KOPT-K1 (cell line): ENCODE results near the gene SYT3.

Experiments
- H3K27ac ChIP-seq: fragments of 200-600 bp; sonication (generic); 2 replicates; pipeline ENCODE4 v1.5.1; 2016; ENCODE audit warnings: antibody characterized with exemption, mild to moderate bottlenecking, low read depth, low read length; ENCODE audit not compliant: poor library complexity, severe bottlenecking
- H3K36me3 ChIP-seq: fragments of 200-600 bp; sonication (generic); 2 replicates; pipeline ENCODE4 v1.5.1; 2017; ENCODE audit warnings: antibody characterized with exemption, mild to moderate bottlenecking, low read length, moderate library complexity; ENCODE audit not compliant: insufficient read depth
- H3K9me3 ChIP-seq: fragments of 200-600 bp; sonication (generic); 2 replicates; pipeline ENCODE4 v1.5.1; 2017; ENCODE audit warnings: antibody characterized with exemption, low read length, mild to moderate bottlenecking; ENCODE audit not compliant: insufficient read depth, poor library complexity, severe bottlenecking

Gene SYT3

DNA sequence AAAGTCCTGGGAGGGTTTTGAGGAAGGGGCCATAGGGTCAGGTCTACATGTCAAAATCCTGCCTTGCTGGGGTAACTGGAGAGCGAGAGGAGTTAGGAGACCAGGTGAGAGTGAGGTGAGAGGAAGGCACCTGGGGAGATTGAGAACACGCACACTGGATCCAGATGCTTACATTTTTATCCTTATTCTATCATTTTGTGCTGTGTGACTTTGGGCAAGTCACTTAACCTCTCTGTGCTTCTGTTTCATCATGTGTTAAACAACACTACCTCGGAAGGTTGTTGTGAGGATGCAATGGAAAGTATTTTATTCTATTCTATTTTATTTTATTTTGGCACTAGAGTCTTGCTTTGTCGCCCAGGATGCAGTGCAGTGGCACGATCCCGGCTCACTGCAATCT lies 13.0 kb upstream of the SYT3 start:
- no peak overlapping the region for H3K27ac ChIP-seq
- H3K9me3 ChIP-seq: no peaks in the 10 kb centered on the region
- no peaks in the 10 kb centered on the region for H3K36me3 ChIP-seq

DNA sequence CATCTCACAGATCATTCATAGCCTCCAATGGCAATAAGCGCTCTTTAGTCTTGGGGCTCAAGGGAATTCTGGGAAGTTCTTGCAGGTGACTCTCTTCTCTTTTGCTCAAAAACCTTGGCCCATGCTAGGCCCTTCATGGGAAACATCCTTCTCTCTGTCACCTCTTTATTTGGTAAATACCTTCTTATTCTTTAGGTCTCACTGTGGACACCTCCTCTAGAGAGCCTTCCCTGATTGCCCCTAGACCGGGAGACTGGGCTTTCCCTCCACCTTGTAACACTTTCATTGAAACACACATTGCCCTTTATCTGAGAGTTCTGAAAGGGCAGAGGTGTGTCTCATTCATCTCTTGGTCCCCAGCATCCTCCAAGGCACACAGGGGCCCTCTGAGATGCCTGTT lies 11.5 kb upstream of the SYT3 start:
- Histone ChIP-seq H3K36me3 (no peaks in the 10 kb centered on the region), H3K9me3 (no peaks in the 10 kb centered on the region), H3K27ac (no peak overlapping the region)

DNA sequence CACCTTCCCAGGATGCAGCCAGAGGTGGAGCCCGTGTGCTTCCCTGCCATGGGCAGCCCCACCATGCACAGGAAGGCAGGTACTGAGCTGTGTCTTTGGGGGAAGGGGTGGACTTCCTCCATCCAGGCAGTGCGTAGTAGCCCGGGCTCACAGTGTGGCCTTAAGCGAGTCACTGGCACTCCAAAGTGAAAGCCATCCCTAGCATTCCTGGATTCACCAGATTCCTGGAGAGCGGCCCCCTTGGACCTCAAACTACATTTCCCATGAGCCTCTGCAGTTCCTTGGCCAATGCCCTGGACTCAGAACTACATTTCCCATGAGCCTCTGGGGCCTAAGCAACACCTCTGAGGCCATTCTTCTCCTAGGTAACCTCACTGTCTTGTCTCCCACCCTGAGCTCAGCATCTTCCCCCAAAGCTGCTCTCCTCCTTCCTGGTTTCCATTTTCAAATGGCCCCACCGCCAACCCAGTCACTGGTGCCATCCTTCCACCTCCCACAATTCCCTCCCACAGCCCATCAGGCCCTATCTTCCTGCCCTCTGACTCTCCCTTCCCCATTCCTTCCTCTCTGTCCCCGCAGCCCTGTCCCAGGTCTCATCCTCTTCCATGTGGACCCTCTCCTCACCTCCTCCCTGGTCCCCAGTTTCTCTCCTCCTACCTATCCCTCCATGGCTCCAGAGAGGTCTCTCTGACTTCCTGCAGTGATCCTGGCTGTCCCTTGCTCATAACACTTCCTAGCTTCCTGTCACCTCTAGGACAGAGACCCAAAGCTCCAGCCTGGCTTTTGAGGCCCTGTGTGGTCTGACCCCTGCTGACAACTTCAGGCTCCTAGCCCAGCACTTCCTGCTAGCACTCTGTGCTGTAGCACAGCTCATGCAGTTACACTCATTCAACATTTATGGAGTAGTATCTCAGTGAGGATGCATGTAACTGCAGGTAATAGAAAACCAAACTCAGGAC lies 10.0 kb upstream of the SYT3 start, which contains the start of gene C19orf81:
Gene C19orf81, plus strand, starts transcription at position 13 of the 959 bp plus-strand sequence. Its CDS starts 0 bp downstream, at position 13.
- no peaks in the 10 kb centered on the region for H3K36me3 ChIP-seq
- H3K27ac ChIP-seq: no peak within 1 kb of the TSS
- H3K9me3 ChIP-seq: no peaks in the 10 kb centered on the region

DNA sequence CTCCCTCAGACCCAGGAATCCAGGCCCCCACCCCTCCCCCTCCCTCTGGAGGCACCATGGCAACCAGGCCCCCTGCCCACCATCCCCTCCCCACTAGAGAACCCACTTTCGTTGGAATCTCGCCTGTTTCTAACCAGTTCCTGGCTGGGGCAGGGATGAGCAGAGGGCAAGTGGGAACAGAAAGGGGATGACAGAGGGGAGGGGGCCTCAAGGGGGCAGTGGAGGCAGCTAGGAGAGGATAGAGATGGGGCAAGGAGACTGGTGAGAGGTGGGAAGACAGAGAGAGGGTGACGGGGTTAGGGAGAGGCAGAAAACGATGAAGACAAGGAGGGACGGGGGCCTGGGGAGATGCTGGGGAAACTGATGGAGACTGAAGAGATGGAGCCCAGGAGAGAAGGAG lies 9.0 kb upstream of the SYT3 start:
- H3K9me3 ChIP-seq: no peaks in the 10 kb centered on the region
- H3K36me3 ChIP-seq: no peaks in the 10 kb centered on the region
- H3K27ac ChIP-seq: no peak overlapping the region

DNA sequence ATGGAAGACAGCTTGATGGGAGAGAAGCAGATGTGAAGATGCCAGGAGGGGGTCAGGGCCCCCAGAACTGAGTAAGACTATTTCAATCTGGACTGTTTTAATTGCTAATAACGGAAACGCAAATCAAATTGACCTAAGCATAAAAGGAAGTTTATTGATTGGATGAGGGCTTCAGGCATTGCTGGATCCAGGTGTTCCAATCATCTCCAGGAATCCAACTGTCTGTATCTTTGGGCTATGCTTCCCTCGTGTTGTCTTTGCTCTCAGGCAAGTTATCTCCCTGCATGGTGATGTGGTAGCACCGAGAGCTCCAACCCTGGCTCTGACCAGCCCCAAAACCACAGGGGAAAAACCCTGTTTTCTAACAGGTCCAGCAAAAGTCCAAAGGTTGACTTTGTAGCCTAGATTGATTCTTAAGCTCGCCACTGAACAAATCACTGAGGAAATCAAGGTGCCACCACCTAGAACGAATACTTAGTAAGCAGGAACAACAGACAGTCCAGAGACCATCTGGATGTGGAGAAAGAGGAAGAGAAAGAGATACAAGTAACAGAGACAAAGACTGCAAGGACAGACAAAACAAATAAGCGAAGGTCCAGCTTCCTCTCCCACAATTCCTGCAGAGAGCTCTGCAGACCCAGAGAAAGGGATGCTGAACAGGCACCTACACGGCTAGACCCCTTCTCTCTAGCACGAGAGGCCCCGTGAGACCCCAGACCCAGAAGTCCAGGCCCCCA lies 8.4 kb upstream of the SYT3 start:
- Histone ChIP-seq H3K27ac (no peak overlapping the region), H3K9me3 (no peaks in the 10 kb centered on the region), H3K36me3 (no peaks in the 10 kb centered on the region)

DNA sequence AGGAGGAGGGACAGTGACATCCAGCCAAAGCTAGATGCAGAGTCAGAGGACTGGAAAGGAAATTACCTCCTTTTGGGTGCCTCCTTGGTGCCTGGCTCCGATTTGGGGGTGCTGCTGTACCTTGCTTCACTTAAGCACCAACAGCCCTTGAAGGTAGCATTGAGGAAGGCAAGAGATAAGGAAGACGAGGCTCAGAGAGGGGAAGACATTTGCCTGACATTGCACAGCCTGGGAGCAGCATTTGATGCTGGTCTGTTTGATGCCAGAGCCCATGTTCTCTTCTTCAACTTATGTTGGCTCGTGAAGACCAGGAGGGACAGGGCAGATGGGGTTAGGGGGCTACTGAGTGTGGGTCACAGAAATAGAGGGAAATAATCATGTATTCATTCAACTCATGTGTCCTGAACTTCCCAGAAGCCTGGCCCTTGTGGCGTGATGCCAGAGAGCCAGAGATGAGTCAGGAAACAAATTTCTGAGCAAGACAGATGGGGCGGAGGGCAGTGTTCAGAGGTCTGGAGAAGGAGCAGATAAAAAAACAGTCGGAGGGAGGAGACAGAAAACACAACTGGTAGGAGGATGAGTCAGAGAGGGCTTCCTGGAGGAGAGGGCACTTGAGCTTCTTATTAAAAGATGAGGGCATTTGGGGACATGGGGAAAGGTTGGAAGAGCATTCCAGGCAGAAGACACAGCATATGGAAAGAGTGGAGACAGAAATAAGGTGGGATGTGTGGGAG lies 6.6 kb upstream of the SYT3 start:
- Histone ChIP-seq H3K36me3 (no peaks in the 10 kb centered on the region), H3K9me3 (no peaks in the 10 kb centered on the region), H3K27ac (no peak overlapping the region)

DNA sequence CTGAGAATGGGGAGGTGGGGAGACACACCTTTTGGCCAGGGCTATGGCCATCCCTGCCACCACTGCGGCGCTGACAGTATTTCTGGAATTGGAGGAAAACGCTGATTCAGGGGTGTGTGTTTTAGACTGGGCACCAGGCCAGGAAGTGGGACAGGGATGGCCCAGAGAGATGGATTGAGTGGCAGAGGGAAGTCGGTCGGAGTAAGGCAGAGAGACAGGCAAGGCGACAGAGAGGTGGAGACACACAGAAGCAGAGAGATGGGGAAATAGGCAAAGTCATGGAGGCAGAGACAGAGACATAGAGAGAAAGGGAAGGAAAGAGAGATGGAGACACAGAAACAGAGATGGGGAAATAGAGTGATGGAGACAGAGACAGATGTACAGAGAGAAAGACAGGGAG lies 5.4 kb upstream of the SYT3 start:
- no peak overlapping the region for H3K27ac ChIP-seq
- H3K9me3 ChIP-seq: no peaks in the 10 kb centered on the region
- H3K36me3 ChIP-seq: no peaks in the 10 kb centered on the region

DNA sequence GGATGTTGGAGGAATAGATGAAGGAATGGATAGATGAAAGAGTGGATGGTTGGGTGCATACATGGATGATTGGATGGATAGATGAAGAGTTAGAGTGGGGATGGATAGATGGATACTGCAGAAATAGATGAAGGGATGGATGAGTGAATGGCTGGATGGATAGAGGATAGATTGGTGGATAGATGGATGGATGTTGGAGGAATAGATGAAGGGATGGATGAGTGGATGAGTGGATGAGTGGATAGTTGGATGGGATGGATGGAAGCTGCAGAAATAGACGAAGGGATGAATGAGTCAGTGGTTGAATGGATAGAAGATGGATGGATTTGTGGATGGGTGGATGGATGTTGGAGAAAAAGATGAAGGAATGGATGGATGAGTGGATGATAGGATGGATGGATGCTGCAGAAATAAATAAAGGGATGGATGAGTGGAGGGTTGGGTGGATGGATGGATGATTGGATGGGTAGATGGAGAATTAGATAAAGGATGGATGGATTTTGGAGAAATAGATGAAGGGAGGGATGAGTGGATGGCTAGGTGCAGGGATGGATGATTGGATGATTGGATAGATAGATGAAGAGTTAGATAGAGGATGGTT lies 4.7 kb upstream of the SYT3 start:
- Histone ChIP-seq H3K9me3 (no peaks in the 10 kb centered on the region), H3K36me3 (no peaks in the 10 kb centered on the region), H3K27ac (no peak overlapping the region)

DNA sequence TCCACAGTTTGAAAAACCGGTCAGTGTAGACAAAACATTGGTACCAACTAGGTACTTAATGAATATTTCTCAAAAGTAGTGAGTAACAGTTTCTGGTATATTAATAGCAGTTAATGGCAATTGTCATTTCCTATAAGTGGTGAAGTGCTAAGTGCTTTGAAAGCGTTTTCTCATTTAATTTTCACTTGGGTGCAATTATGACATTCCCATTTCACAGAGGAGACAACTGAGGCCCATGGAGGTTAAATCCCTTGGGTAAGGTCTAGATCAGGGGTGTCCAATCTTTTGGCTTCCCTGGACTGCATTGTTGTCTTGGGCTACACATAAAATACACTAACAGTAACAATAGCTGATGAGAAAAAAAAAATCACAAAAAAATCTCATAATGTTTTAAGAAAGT lies 687 bp upstream of the SYT3 start:
- H3K9me3 ChIP-seq: peaks cover 4% of the 10 kb centered on the region
- no peak overlapping the region for H3K27ac ChIP-seq
- H3K36me3 ChIP-seq: no peaks in the 10 kb centered on the region

DNA sequence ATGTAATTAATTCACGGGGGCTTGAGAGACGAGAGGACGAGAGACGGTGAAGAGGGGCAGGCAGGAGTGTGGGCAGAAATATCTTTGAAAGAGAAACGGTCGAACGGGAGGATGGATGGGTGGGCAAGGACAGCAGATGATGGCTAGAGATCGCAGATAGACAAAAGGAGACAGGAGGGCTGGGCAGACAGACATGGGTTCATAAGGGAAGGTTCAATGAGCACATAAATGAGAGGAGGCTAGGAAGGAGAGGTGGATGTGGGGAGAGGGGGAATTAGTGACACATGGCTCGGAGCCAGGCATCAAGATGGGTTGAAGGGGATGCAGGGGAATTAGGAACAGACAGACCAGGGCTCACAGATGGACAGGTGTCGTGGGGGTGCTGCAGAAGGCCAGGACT lies 1.1 kb downstream of the SYT3 start:
- no peaks in the 10 kb centered on the region for H3K36me3 ChIP-seq
- H3K27ac ChIP-seq: no peak overlapping the region
- peaks cover 21% of the 10 kb centered on the region for H3K9me3 ChIP-seq

DNA sequence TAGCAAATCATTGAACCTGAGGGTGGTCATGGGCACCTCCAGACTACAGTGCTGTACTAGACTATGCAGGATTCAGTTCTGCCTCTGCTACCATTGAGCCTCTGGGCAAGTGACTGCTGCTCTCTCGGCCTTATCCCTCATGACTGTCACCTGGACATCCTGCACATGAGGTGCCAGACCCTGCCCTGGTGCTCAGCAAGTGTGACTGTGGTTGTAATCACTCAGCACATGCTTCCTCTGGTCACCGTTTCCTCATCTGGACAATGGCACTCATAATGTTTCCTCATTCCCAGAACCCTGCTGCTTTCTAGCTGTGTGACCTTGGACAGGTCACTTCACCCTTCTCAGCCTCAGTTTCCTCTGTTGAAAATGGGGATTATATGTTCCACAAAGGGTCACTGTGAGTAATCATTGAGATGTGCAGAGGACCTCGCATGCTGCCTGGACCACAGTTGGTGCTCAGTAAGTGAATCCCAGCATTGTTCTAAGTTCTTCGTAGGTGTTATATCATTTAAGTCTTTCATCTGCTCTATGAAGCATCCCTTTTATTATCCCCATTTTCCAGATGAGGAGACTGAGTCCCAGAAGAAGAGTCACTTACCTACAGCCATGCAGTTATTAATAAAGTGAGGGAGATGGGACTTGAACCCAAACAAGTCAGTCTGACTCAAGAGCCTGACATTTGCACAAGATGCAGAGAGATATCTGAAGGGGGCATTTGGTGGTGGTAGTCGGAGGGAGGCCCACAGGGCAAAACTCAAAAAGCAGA lies 3.2 kb downstream of the SYT3 start:
- Histone ChIP-seq H3K9me3 (peaks cover 25% of the 10 kb centered on the region), H3K27ac (no peak overlapping the region)

DNA sequence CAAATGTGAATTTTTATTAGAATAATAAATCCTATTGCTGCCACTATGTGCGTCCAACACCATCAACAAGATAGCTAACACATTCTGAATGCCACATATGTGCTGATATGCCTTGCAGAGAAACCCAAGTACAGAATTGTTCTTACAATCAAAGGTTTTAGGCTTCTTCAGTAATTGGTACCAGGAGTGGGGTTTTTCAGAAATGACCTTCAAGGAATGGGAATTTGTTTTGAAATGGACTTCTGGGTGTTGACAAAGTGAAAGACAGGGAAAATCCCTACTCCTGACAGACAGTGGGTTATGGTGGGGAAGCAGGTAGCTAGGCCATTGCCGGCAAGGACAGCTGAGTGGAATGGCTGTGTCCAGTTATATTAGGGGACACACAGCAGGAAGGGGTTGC lies 5.7 kb downstream of the SYT3 start:
- Histone ChIP-seq H3K27ac (no peak overlapping the region), H3K36me3 (no peaks in the 10 kb centered on the region), H3K9me3 (peaks cover 25% of the 10 kb centered on the region)

More for the DNA sequence above, 3.2 kb downstream of the SYT3 start:
- H3K36me3 ChIP-seq: no peaks in the 10 kb centered on the region

DNA sequence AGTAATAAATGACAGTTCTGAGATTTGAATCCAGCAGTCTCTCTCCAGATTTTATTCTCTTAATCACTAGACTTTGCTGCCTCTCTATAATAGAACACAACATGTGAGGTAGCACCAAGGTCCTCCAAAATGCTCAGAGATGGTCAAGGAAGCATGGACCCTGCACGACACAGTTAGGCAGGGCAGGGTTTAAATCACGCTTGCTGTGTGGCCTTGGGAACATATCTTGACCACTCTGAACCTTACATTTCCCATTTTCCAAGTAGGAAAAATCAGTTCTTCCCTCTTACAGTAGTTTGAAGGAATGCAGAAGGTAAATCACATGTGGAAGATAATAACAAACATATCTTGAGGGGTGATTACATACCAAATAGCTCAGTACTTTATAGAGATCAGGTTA lies 6.3 kb downstream of the SYT3 start:
- H3K36me3 ChIP-seq: no peaks in the 10 kb centered on the region
- H3K9me3 ChIP-seq: peaks cover 25% of the 10 kb centered on the region
- H3K27ac ChIP-seq: no peak overlapping the region

DNA sequence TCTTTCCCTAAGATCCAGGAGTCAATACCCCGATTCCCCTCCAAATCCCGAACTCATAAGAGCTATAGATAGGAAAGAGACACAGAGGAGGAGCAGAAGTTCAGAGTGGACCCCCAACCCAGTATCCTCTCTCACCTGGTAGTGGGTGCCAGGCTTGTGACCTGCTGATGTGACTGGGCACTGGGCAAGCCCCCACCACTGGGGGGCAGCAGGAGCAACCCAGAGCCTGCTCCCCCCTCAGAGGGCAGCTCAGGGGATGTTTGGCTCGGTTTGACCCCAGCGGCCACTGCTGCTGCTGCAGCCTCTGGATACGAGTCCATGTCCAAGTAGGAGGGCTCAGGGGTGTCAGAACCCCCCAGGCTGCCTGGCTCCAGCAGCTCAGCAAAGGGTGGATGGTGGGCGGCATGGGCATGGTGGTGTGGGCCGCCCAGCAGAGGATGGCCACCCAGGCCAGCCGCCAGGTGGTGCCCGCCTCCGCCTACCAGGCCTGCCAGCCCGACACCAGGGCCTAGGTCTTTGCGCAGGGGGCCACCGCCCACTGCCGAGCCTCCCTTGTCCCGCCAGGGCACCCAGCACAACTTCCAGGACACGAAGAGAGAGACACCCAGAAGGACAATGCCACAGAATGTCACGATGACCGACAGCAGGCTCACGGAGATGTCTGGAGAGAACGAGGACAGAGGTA lies 7.4 kb downstream of the SYT3 start:
- H3K27ac ChIP-seq: no peak overlapping the region
- no peaks in the 10 kb centered on the region for H3K36me3 ChIP-seq
- H3K9me3 ChIP-seq: peaks cover 25% of the 10 kb centered on the region
